Panc1 (cell line): ENCODE measurements around the gene ADAM33.

ENCODE experiments used
- POLR2AphosphoS5 ChIP-seq: IDR thresholded peaks from 2 replicates; pipeline ENCODE4 v1.6.1; 2012; ENCODE audit warnings: mild to moderate bottlenecking, low read depth, low read length, moderate library complexity
- SIN3A ChIP-seq: IDR thresholded peaks from 2 replicates; pipeline ENCODE4 v1.6.1; 2012; ENCODE audit warnings: low read depth, mild to moderate bottlenecking, low read length, moderate library complexity, borderline replicate concordance; ENCODE audit not compliant: insufficient read depth
- TCF7L2 ChIP-seq: IDR thresholded peaks from 2 replicates; pipeline ENCODE4 v1.6.1; 2011; ENCODE audit warnings: mild to moderate bottlenecking, low read depth, low read length, inconsistent platforms
- TF ChIP-seq, protein P1 (sequence below): fragments of 450-650 bp; IDR thresholded peaks from 2 replicates; pipeline ENCODE4 v1.5.1; 2017; ENCODE audit warnings: mild to moderate bottlenecking
- TF ChIP-seq, protein P2 (sequence below), 2 experiments: IDR thresholded peaks; 2 replicates each; pipeline ENCODE4 v1.6.1; 2011 to 2012; ENCODE audit warnings: low read depth in 2 of 2, control low read depth in 1 of 2, low read length in 1 of 2, mild to moderate bottlenecking in 1 of 2, moderate library complexity in 1 of 2; ENCODE audit not compliant: insufficient read depth in 1 of 2

DNA sequence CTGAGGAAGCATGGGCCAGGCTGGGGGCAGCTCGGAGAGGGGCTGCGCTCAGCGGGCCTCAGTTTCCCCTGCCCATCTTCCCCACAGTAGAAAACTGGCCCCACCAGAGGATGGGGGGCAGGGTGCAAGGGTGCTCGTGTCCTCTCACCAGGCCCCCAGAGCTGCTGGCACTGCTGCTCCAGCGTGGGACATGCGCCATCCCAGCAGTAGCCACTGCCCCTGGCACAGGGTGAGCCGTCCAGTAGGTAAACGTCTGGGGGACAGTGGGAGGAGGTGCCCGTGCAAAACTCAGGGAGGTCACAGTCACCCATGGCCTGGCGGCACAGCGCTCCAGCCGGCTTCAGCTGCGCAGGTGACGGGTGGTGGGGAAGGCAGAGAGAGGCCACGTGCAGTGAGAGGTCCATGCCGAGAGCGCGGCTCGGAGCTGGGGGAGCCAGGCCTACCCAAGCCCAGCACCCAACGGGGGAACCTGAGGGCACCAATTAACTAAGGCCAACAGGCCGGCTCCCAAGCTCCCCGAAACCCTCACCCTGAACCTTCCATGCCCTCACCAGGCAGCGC, 9.7 kb downstream of the ADAM33 start:
- TF ChIP-seq, protein P1, sequence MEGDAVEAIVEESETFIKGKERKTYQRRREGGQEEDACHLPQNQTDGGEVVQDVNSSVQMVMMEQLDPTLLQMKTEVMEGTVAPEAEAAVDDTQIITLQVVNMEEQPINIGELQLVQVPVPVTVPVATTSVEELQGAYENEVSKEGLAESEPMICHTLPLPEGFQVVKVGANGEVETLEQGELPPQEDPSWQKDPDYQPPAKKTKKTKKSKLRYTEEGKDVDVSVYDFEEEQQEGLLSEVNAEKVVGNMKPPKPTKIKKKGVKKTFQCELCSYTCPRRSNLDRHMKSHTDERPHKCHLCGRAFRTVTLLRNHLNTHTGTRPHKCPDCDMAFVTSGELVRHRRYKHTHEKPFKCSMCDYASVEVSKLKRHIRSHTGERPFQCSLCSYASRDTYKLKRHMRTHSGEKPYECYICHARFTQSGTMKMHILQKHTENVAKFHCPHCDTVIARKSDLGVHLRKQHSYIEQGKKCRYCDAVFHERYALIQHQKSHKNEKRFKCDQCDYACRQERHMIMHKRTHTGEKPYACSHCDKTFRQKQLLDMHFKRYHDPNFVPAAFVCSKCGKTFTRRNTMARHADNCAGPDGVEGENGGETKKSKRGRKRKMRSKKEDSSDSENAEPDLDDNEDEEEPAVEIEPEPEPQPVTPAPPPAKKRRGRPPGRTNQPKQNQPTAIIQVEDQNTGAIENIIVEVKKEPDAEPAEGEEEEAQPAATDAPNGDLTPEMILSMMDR: no peak
- no peak for TF ChIP-seq POLR2AphosphoS5
- TF ChIP-seq, protein P2, sequence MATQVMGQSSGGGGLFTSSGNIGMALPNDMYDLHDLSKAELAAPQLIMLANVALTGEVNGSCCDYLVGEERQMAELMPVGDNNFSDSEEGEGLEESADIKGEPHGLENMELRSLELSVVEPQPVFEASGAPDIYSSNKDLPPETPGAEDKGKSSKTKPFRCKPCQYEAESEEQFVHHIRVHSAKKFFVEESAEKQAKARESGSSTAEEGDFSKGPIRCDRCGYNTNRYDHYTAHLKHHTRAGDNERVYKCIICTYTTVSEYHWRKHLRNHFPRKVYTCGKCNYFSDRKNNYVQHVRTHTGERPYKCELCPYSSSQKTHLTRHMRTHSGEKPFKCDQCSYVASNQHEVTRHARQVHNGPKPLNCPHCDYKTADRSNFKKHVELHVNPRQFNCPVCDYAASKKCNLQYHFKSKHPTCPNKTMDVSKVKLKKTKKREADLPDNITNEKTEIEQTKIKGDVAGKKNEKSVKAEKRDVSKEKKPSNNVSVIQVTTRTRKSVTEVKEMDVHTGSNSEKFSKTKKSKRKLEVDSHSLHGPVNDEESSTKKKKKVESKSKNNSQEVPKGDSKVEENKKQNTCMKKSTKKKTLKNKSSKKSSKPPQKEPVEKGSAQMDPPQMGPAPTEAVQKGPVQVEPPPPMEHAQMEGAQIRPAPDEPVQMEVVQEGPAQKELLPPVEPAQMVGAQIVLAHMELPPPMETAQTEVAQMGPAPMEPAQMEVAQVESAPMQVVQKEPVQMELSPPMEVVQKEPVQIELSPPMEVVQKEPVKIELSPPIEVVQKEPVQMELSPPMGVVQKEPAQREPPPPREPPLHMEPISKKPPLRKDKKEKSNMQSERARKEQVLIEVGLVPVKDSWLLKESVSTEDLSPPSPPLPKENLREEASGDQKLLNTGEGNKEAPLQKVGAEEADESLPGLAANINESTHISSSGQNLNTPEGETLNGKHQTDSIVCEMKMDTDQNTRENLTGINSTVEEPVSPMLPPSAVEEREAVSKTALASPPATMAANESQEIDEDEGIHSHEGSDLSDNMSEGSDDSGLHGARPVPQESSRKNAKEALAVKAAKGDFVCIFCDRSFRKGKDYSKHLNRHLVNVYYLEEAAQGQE (IDR thresholded peaks at IDR 0.05; ENCODE audit: insufficient read depth in 1 of 2, low read depth in 2 of 2, low read length in 1 of 2): no peak
- no peak for TF ChIP-seq SIN3A
- no peak for TF ChIP-seq TCF7L2
